Measurements from ENCODE around the gene PAFAH2.
A peak's percentile ranks its signal among the peaks of the same experiment; 100 is the strongest.

The PAFAH2 gene

GRCh38 chr1:26010825-26011224, 13.0 kb upstream of the PAFAH2 start:
- POLR2A ChIA-PET: interaction anchor here (1.3 kb wide), 1 partner anchor 9 kb away, joined by 5 read pairs; no protein-coding TSS in a partner anchor
- no peak overlapping the region for H3K4me3 ChIP-seq (ENCODE audit: low read depth, low read length)
- no peak for DNase-seq (ENCODE audit: low read depth, low spot score)
- CTCF ChIA-PET: interaction anchor here (0.6 to 3.5 kb wide), 5 partner anchors 11 to 1028 kb away, joined by 3 to 24 read pairs (median 4); no protein-coding TSS in a partner anchor
- no peak for TF ChIP-seq CTCF (IDR thresholded peaks at IDR 0.05; ENCODE audit: insufficient read depth, low read length, missing control alignments)

- ChIA-PET CTCF (interaction anchor here (1.1 to 3.5 kb wide), 5 partner anchors 10 to 135 kb away, joined by 3 to 24 read pairs (median 5); partner anchors contain the start of gene PAFAH2), POLR2A (interaction anchor here (1.3 kb wide), 1 partner anchor 10 kb away, joined by 5 read pairs; no protein-coding TSS in a partner anchor)
- DNase-seq (ENCODE audit: low read depth, low spot score): no peak
- TF ChIP-seq CTCF (IDR thresholded peaks at IDR 0.05; ENCODE audit: insufficient read depth, low read length, missing control alignments): peak; percentile 11
- H3K4me3 ChIP-seq (ENCODE audit: low read depth, low read length): no peak overlapping the region
Measured at GRCh38 chr1:26009796-26010447, 12.1 kb upstream of the PAFAH2 start.

GRCh38 chr1:26006710-26007109, 8.8 kb upstream of the PAFAH2 start:
- ChIA-PET CTCF (no interaction called here), POLR2A (no interaction called here)
- TF ChIP-seq CTCF (IDR thresholded peaks at IDR 0.05; ENCODE audit: insufficient read depth, low read length, missing control alignments): no peak
- H3K4me3 ChIP-seq (ENCODE audit: low read depth, low read length): no peak overlapping the region
- DNase-seq (ENCODE audit: low read depth, low spot score): no peak

- no peak for DNase-seq (ENCODE audit: low read depth, low spot score)
- no peak overlapping the region for H3K4me3 ChIP-seq (ENCODE audit: low read depth, low read length)
- ChIA-PET CTCF (interaction anchor here (1.1 to 12.5 kb wide), 4 partner anchors 11 to 107 kb away, joined by 3 to 609 read pairs (median 13); partner anchors contain the start of gene STMN1), POLR2A (no interaction called here)
- TF ChIP-seq CTCF (IDR thresholded peaks at IDR 0.05; ENCODE audit: insufficient read depth, low read length, missing control alignments): no peak
Measured at GRCh38 chr1:26005434-26006105, 7.7 kb upstream of the PAFAH2 start.

- no peak overlapping the region for H3K4me3 ChIP-seq (ENCODE audit: low read depth, low read length)
- TF ChIP-seq CTCF (IDR thresholded peaks at IDR 0.05; ENCODE audit: insufficient read depth, low read length, missing control alignments): no peak
- no peak for DNase-seq (ENCODE audit: low read depth, low spot score)
- POLR2A ChIA-PET: no interaction called here
- CTCF ChIA-PET: interaction anchor here (1.0 to 12.5 kb wide), 4 partner anchors 10 to 195 kb away, joined by 3 to 609 read pairs (median 13); partner anchors contain the start of gene STMN1
Measured at GRCh38 chr1:26003756-26004155, 5.9 kb upstream of the PAFAH2 start.

GRCh38 chr1:26003262-26003661, 5.4 kb upstream of the PAFAH2 start:
- ChIA-PET POLR2A (no interaction called here), CTCF (interaction anchor here (1.0 to 12.5 kb wide), 3 partner anchors 10 to 105 kb away, joined by 4 to 609 read pairs (median 22); partner anchors contain the start of gene STMN1)
- H3K4me3 ChIP-seq (ENCODE audit: low read depth, low read length): no peak overlapping the region
- no peak for TF ChIP-seq CTCF (IDR thresholded peaks at IDR 0.05; ENCODE audit: insufficient read depth, low read length, missing control alignments)
- DNase-seq (ENCODE audit: low read depth, low spot score): no peak
